Mucosa of stomach (tissue), 1 donor: ENCODE measurements around the gene SIPA1.
"Not testable (repeated sequence)": the region's sequence is repeated elsewhere in the genome, so short reads cannot be mapped to it uniquely, and the experiment has no call there.

Experiments
- H3K27me3 ChIP-seq: one replicate; pipeline ENCODE4 v1.7.0; 2013; ENCODE audit warnings: mild to moderate bottlenecking, low read length; ENCODE audit not compliant: control insufficient read depth, insufficient read depth
- H3K36me3 ChIP-seq: one replicate; pipeline ENCODE4 v1.7.0; 2013; ENCODE audit warnings: low read length; ENCODE audit not compliant: control insufficient read depth, insufficient read depth
- H3K4me1 ChIP-seq: one replicate; pipeline ENCODE4 v1.7.0; 2013; ENCODE audit warnings: mild to moderate bottlenecking, low read length; ENCODE audit not compliant: control insufficient read depth, insufficient read depth
- H3K4me3 ChIP-seq: one replicate; pipeline ENCODE4 v1.7.0; 2013; ENCODE audit warnings: low read length
- H3K9ac ChIP-seq: one replicate; pipeline ENCODE4 v1.7.0; 2013; ENCODE audit warnings: mild to moderate bottlenecking, low read length, moderate library complexity
- H3K9me3 ChIP-seq: one replicate; pipeline ENCODE4 v1.7.0; 2013; ENCODE audit warnings: mild to moderate bottlenecking, low read length, moderate library complexity; ENCODE audit not compliant: control insufficient read depth
- donor health status: Pancreatic carcinoma.

The SIPA1 gene

GRCh38 chr11:65653229-65654225, 15.6 kb downstream of the SIPA1 start:
- Histone ChIP-seq H3K27me3 (no peaks in the 10 kb centered on the region), H3K4me3 (peak overlapping the region; percentile 32), H3K4me1 (peaks cover 37% of the 10 kb centered on the region), H3K36me3 (peaks cover 12% of the 10 kb centered on the region), H3K9ac (peak overlapping the region; percentile 65), H3K9me3 (no peaks in the 10 kb centered on the region)

- Histone ChIP-seq H3K9ac (peak overlapping the region; percentile 65), H3K4me3 (no peak overlapping the region), H3K9me3 (no peaks in the 10 kb centered on the region), H3K36me3 (peaks cover 13% of the 10 kb centered on the region), H3K4me1 (peaks cover 37% of the 10 kb centered on the region), H3K27me3 (no peaks in the 10 kb centered on the region)
These were observed 16.8 kb downstream of the SIPA1 start for GRCh38 chr11:65654375-65655349.

- Histone ChIP-seq H3K36me3 (peaks cover 21% of the 10 kb centered on the region), H3K9ac (no peak overlapping the region), H3K9me3 (no peaks in the 10 kb centered on the region), H3K4me1 (peaks cover 32% of the 10 kb centered on the region), H3K27me3 (no peaks in the 10 kb centered on the region), H3K4me3 (no peak overlapping the region)
These were observed 17.9 kb downstream of the SIPA1 start for GRCh38 chr11:65655570-65656332.

- peaks cover 25% of the 10 kb centered on the region for H3K4me1 ChIP-seq
- H3K4me3 ChIP-seq = no peak overlapping the region
- no peak overlapping the region for H3K9ac ChIP-seq
- H3K9me3 ChIP-seq = no peaks in the 10 kb centered on the region
- no peaks in the 10 kb centered on the region for H3K27me3 ChIP-seq
- peaks cover 21% of the 10 kb centered on the region for H3K36me3 ChIP-seq
These were observed 19.5 kb downstream of the SIPA1 start for GRCh38 chr11:65657426-65657825.

- H3K4me1 ChIP-seq = peaks cover 24% of the 10 kb centered on the region
These were observed 20.5 kb downstream of the SIPA1 start for GRCh38 chr11:65658174-65659021.

GRCh38 chr11:65660038-65660437, 22.1 kb downstream of the SIPA1 start:
- no peaks in the 10 kb centered on the region for H3K27me3 ChIP-seq
- H3K4me3 ChIP-seq = no peak overlapping the region
- no peaks in the 10 kb centered on the region for H3K9me3 ChIP-seq
- no peak overlapping the region for H3K9ac ChIP-seq
- H3K36me3 ChIP-seq = peaks cover 18% of the 10 kb centered on the region
- peaks cover 19% of the 10 kb centered on the region for H3K4me1 ChIP-seq

More at GRCh38 chr11:65658174-65659021, 20.5 kb downstream of the SIPA1 start:
- H3K9me3 ChIP-seq = no peaks in the 10 kb centered on the region
- no peak overlapping the region for H3K9ac ChIP-seq
- H3K4me3 ChIP-seq = no peak overlapping the region
- H3K27me3 ChIP-seq = no peaks in the 10 kb centered on the region
- peaks cover 21% of the 10 kb centered on the region for H3K36me3 ChIP-seq

- peaks cover 12% of the 10 kb centered on the region for H3K36me3 ChIP-seq
- H3K9ac ChIP-seq, H3K4me3 ChIP-seq, H3K27me3 ChIP-seq, H3K9me3 ChIP-seq: not testable (repeated sequence)
- H3K4me1 ChIP-seq = peaks cover 19% of the 10 kb centered on the region
These were observed 23.0 kb downstream of the SIPA1 start for GRCh38 chr11:65660908-65661307.

- Histone ChIP-seq H3K27me3 (no peaks in the 10 kb centered on the region), H3K4me3 (peak overlapping the region; percentile 5), H3K9ac (peak overlapping the region; percentile 99), H3K9me3 (no peaks in the 10 kb centered on the region), H3K36me3 (peaks cover 12% of the 10 kb centered on the region), H3K4me1 (peaks cover 19% of the 10 kb centered on the region)
These were observed 23.8 kb downstream of the SIPA1 start for GRCh38 chr11:65661599-65662246.

- Histone ChIP-seq H3K36me3 (peaks cover 9% of the 10 kb centered on the region), H3K9me3 (no peaks in the 10 kb centered on the region), H3K27me3 (no peaks in the 10 kb centered on the region), H3K4me3 (peak overlapping the region; percentile 5), H3K4me1 (peaks cover 19% of the 10 kb centered on the region), H3K9ac (peak overlapping the region; percentile 99)
These were observed 24.4 kb downstream of the SIPA1 start for GRCh38 chr11:65662247-65662798.
